ENCODE data around the gene CAMK4.

CAMK4 gene

DNA sequence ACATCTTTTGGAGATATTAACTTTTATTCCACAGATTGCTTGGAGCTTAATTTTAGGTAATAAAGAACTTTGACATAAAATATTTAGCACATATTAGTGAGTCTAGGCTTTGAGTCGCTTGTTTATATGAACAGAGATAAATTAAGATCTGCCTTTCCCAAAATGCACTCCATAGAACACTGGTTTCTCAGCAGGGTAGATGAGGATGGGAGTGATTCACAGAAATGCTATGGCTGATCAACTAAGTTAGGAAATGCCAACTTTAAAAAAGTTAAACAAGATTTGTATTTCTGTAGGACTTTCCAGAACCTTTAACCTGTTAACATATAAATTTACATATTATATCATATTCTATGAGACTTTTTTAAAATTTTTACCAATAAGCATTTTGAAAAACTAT, 222.9 kb downstream of the CAMK4 start:
- Histone ChIP-seq H3K4me3 (ENCODE audit: severe bottlenecking) (no peak overlapping the region), H3K4me1 (ENCODE audit: insufficient read depth, poor library complexity, severe bottlenecking) (no peaks in the 10 kb centered on the region), H3K36me3 (ENCODE audit: low read depth) (no peaks in the 10 kb centered on the region), H3K9me3 (ENCODE audit: severe bottlenecking) (no peaks in the 10 kb centered on the region), H3K27me3 (ENCODE audit: insufficient read depth, poor library complexity, severe bottlenecking) (no peaks in the 10 kb centered on the region), H3K27ac (ENCODE audit: poor library complexity, severe bottlenecking) (no peak overlapping the region)
- DNase-seq (ENCODE audit: low spot score) (no peak), ATAC-seq (ENCODE audit: low read depth) (no peak)
- TF ChIP-seq, protein P1, sequence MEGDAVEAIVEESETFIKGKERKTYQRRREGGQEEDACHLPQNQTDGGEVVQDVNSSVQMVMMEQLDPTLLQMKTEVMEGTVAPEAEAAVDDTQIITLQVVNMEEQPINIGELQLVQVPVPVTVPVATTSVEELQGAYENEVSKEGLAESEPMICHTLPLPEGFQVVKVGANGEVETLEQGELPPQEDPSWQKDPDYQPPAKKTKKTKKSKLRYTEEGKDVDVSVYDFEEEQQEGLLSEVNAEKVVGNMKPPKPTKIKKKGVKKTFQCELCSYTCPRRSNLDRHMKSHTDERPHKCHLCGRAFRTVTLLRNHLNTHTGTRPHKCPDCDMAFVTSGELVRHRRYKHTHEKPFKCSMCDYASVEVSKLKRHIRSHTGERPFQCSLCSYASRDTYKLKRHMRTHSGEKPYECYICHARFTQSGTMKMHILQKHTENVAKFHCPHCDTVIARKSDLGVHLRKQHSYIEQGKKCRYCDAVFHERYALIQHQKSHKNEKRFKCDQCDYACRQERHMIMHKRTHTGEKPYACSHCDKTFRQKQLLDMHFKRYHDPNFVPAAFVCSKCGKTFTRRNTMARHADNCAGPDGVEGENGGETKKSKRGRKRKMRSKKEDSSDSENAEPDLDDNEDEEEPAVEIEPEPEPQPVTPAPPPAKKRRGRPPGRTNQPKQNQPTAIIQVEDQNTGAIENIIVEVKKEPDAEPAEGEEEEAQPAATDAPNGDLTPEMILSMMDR (IDR thresholded peaks at IDR 0.05; ENCODE audit: poor library complexity, severe bottlenecking), result no peak

DNA sequence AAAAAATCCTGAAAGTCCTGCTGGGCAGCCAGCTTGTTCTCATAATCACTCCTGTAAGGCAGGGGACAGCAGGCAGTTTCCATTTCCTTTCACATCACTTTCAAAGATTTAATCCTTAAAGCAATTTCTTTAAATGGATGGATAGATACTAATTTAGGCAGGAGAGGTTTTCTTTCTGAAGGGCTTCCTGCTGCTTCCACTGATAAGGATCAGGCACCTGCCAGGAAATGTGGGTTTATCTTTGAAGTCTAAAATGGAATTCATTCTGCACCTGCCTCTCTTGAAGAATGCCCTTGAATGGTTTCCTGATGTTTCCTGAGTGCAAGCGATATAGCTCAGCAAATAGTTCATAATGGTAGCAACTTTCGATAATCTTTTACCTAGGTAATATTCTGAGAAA, 223.6 kb downstream of the CAMK4 start:
- H3K36me3 ChIP-seq (ENCODE audit: low read depth), result no peaks in the 10 kb centered on the region
- H3K27me3 ChIP-seq (ENCODE audit: insufficient read depth, poor library complexity, severe bottlenecking), result no peaks in the 10 kb centered on the region
- TF ChIP-seq, protein P1 (IDR thresholded peaks at IDR 0.05; ENCODE audit: poor library complexity, severe bottlenecking), result no peak
- no peak overlapping the region for H3K27ac ChIP-seq (ENCODE audit: poor library complexity, severe bottlenecking)
- H3K4me3 ChIP-seq (ENCODE audit: severe bottlenecking), result no peak overlapping the region
- no peak for ATAC-seq (ENCODE audit: low read depth)
- no peaks in the 10 kb centered on the region for H3K9me3 ChIP-seq (ENCODE audit: severe bottlenecking)
- DNase-seq (ENCODE audit: low spot score), result no peak
- no peaks in the 10 kb centered on the region for H3K4me1 ChIP-seq (ENCODE audit: insufficient read depth, poor library complexity, severe bottlenecking)

DNA sequence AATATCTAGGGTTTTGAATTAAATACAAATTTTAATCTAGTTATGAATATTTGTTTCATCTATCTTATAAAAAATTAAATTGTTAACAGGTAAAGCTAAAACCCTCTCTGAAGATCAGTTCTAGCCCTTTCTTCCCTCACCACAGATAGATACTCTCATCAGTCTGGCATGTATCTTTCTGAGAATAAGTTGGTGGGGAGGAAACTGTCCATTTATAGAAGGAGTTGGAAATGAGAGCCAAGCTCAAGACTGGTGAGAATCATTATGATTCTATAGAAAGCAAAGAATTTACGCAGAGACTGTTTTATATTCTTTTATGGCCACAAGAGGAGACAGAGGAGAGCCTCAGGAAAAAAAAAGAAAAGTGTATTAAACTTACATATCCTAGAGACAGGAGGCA, 229.1 kb downstream of the CAMK4 start:
- DNase-seq (ENCODE audit: low spot score), result no peak
- Histone ChIP-seq H3K36me3 (ENCODE audit: low read depth) (no peaks in the 10 kb centered on the region), H3K4me1 (ENCODE audit: insufficient read depth, poor library complexity, severe bottlenecking) (peaks cover 9% of the 10 kb centered on the region), H3K27me3 (ENCODE audit: insufficient read depth, poor library complexity, severe bottlenecking) (no peaks in the 10 kb centered on the region), H3K27ac (ENCODE audit: poor library complexity, severe bottlenecking) (no peak overlapping the region), H3K4me3 (ENCODE audit: severe bottlenecking) (no peak overlapping the region), H3K9me3 (ENCODE audit: severe bottlenecking) (no peaks in the 10 kb centered on the region)
- TF ChIP-seq, protein P1 (IDR thresholded peaks at IDR 0.05; ENCODE audit: poor library complexity, severe bottlenecking), result no peak
- peak; percentile 52 for ATAC-seq (ENCODE audit: low read depth)

DNA sequence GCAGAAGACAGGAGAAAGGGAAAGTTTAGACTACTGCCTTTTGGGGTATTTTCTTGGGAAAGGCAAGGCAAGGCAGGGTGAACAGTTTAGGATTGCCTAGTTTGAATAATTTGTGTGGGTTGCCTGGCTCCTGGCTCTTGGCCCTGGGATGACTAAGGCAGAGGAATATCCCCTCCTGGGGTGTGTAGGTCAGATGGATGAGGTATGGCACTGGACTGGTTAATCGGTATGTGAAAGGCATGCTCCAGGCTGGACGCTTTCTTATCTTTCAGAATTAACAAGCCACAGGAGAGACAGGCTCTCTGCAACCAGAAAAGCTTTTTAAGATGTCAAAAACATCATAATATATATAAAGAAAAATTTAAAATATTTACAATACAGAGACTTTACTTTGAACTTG, 229.6 kb downstream of the CAMK4 start:
- TF ChIP-seq, protein P1 (IDR thresholded peaks at IDR 0.05; ENCODE audit: poor library complexity, severe bottlenecking), result no peak
- Histone ChIP-seq H3K9me3 (ENCODE audit: severe bottlenecking) (no peaks in the 10 kb centered on the region), H3K27ac (ENCODE audit: poor library complexity, severe bottlenecking) (no peak overlapping the region), H3K4me3 (ENCODE audit: severe bottlenecking) (no peak overlapping the region), H3K27me3 (ENCODE audit: insufficient read depth, poor library complexity, severe bottlenecking) (no peaks in the 10 kb centered on the region), H3K4me1 (ENCODE audit: insufficient read depth, poor library complexity, severe bottlenecking) (peaks cover 9% of the 10 kb centered on the region), H3K36me3 (ENCODE audit: low read depth) (no peaks in the 10 kb centered on the region)
- no peak for DNase-seq (ENCODE audit: low spot score)
- ATAC-seq (ENCODE audit: low read depth), result peak; percentile 75

DNA sequence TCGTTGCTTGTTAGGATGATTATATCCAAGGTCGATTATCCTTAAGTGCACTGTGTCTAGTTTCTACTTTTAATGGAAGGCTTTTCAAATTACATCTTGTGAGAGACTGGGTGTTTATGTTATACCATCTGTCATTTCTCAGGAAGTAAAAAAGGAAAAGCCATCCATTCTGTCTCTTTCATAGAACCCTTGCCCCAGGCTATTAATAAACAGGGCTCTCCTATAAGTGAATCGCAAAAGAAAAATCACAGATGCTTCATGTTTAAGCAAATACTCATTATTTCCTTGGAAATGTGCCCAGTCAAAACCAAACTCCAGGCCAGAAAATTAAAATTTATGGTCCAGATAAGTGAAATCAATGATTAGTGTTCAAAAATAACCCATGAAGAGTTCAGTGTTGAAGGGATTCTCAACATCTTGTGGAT, 230.0 kb downstream of the CAMK4 start:
- DNase-seq (ENCODE audit: low spot score), result no peak
- Histone ChIP-seq H3K9me3 (ENCODE audit: severe bottlenecking) (no peaks in the 10 kb centered on the region), H3K36me3 (ENCODE audit: low read depth) (no peaks in the 10 kb centered on the region), H3K27ac (ENCODE audit: poor library complexity, severe bottlenecking) (no peak overlapping the region), H3K4me1 (ENCODE audit: insufficient read depth, poor library complexity, severe bottlenecking) (peaks cover 9% of the 10 kb centered on the region), H3K4me3 (ENCODE audit: severe bottlenecking) (no peak overlapping the region), H3K27me3 (ENCODE audit: insufficient read depth, poor library complexity, severe bottlenecking) (no peaks in the 10 kb centered on the region)
- peak; percentile 53 for ATAC-seq (ENCODE audit: low read depth)
- TF ChIP-seq, protein P1 (IDR thresholded peaks at IDR 0.05; ENCODE audit: poor library complexity, severe bottlenecking), result no peak
